Stimulated activated CD4-positive, alpha-beta T cell treated with anti-CD3 and anti-CD28 coated beads, Interleukin-15, amount 100 ng/mL, for 48 hours (primary cell): ENCODE results near the gene CNGB1.
"Not testable (repeated sequence)": the region's sequence is repeated elsewhere in the genome, so short reads cannot be mapped to it uniquely, and the experiment has no call there.

Source experiments
- DNase-seq, 2 donors: peaks; one replicate each; pipeline ENCODE4 v3.0.0-alpha.2; 2020; ENCODE audit warnings: low read depth in 2 of 2

The CNGB1 gene

DNA sequence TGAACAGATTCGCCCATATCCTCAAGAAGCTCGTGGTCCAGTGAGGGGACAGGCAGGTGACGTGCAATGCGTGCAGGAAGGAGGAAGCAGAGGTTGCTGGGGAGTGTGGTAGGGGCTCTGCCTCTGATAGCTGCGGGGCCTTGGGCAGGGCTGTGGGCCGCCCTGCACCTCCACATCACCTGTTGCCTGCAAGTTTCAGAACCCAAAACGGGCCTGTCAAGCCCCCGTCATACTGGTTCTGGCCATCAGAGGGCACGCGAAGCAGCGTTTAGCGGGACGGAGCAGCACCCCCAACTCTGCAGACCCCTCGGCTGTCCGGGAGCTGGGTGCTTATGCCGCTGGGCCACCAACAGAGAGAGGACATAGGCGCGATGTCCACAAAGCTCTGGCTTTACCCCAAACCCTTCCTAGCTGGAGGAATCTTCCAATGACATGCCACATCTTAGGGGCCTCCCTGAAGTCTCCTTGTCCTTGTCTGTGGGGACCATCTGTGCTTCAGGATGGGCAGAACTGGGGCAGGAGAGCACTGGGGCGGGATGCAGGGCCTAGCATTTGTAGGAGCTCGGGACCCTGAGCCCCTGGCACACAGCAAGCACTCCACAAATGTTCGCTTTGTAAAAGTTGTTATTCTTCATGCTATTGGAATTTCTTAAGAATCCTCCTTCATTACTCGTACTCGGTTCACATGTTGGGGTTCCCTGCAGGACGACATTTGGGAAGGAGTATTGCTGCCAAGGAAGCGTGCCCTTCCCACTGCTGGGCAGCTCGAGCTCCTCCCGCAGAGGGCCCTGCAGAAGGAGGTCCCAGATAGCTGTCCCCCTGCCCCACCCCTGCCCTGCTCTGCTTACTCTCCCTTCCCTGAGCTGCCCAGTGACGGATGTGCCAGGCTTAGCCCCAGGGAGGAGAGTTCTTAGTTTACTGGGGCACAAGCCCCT lies 64.3 kb downstream of the CNGB1 start:
- no peak for DNase-seq

DNA sequence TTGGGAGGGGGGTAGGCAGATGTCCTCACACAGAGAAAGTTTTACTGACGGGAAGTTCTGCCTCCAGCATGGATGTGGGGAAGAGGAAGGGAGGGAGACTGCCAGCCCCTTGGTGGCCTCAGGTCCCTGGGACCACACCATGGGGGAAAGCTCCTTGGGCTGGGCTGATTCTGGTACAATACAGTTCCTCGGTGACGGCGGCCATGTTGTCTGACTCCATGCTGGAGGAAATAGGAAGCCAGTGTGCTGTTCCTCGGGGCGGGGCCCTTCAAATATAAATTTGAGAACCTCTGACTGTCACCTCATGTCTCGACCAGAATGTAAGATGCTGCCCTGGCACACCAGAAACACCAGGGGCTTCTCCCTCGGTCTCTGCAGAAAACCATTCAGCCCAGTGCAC lies 66.8 kb downstream of the CNGB1 start:
- no peak for DNase-seq

DNA sequence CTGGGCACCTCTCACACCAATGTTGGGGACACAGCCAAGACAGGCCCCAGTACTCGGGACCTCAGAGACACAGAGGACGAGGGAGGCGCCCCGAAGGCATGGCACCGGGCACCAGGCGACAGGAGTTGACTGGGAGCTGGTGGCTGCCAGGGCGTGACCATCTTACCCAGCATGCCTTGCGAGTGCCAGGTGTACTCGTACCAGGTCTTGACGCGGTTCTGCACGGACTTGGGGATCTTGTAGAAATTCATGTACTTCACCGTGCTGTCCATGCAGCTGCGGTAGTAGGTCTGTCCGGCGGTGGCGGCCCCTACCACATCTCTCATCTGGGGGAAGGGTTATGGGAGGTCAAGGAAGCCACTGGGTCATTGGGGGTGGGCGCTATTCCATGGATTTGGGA lies 67.3 kb downstream of the CNGB1 start:
- no peak for DNase-seq

DNA sequence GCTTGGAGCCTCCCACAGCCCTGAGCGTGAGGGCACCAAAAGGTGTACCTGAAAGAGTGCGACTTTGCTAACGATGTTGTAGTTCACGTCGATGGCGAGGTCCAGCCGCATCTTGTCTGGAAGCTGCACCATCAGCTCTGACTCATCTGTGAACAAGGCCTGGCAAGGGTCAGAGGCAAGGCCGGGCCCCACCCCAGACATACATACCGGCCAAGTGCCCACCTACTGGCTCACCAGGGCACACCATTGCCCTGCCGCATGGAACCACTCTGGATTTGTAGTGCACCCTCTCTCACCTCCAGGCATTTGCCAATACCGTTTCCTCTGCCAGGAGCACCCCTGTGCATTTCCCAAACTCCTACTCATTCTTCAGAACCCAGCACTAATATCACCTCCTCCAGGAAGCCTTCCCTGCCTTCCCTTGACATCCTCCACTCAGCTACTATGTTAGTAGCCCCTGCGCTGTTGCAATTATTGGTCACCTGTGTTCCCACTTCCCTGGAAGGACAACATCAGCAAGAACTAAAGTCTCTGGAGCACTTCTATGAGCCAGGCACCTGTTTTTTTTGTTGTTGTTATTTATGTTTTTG lies 69.4 kb downstream of the CNGB1 start:
- DNase-seq: no peak

DNA sequence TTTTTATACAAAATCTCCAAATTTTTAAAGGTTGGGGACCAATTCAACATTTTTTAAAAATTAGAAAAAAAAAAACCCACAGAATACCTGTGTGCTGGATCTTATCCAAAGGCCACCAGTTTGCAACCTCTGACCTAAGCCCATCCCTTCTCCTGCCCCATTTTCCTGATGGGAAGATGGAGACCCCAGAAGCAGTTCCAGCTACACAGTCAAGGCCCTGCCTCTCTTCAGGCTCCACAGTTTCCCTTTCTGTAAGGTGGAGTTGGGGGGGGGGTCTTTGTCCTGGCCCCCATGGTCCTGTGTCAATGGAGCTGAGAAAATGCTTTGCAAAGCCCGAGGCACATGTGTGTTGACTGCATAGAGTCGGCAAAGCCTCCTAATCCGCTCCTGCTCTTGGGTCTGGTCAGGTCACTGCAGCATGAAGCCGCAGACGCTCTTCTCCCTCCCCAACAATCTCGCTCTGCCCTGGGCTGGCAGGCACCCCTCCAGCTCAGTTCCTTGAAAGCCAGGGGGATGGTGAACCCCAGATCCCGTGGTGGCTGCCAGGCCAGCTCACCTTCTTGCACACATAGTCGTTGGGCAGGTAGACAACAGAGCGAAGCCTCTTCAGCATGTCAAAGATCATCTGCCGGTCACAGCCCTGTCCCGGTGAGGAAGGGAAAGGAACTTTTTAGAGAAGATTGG lies 70.0 kb downstream of the CNGB1 start:
- DNase-seq: no peak

DNA sequence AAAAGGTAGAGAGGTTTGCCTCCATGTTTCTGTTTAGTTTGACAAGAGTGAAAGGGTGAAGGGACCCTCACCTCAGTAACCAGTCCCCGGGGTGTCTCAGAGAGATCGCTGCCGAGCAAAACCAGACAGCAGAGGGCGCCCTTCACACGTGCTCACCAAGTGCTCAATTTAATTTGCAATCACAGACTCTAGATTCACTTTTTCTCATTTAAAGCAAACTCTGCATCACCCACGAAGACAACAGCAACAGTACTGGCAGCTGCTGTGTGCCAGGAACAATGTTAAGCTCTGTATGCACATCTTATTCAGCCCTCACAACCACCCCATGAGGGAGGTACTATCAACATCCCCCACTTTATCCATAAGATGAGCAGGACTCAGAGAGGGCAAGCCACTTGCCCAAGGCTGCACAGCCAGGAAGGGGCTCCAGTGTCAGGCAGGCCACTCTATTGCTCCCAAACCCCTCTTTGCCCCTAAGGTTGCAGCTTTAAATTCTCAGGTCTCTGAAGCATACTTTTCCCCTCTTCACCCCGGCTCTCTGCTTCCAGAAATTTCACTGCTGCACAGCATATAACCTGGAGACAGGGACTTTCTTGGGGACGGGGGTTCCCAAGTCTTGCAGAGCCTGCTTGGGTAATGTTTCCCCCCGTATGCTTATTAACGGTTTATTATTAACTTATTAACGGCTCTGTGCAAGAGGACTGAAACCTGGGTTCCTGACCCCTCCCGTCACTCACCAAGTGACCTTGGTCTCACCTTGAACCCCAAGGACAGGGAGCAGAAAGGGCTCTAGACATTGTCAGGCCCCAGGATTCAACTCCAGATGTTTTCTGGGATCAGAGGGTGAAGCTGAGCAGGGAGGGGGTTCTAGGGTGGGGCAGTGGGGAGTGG lies 70.9 kb downstream of the CNGB1 start:
- DNase-seq: peak; percentile 47 to 57

DNA sequence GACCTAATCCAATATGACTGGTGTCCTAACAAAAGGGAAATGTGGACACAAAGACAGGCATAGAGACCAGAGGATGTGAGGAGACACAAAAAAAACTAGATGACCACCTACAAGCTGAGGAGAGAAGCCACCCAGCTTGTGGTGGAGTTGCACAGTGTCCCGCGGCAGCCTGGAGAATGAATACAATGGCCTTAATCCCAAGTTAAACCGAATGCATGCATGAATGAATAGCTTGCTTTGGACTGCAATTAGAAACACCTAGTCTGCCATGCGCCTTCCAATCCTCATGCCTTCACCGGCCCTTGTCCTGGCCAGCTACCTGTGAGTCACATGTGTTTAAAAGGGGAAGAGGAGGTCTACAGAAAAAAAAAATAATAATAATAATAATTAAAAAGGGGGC lies 72.0 kb downstream of the CNGB1 start:
- no peak for DNase-seq

DNA sequence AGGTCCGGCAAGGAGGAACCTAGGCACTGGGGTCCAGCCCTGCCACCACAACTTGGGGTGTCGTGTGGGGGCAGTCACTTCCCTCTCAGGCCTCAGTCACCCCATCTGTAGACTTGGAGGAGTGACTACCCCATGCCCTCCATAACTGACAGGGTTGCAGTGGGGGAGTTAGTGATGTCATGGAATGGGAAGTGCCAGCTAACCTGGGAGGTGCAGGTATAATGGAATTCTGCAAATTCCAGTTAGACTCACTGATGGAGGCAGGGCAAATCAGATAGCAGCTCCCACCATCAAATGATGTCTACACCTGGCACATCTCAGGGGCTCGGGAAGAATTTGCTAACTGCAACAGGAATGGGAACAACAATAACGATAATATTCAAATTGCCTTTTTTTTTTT lies 72.9 kb downstream of the CNGB1 start:
- DNase-seq: no peak

DNA sequence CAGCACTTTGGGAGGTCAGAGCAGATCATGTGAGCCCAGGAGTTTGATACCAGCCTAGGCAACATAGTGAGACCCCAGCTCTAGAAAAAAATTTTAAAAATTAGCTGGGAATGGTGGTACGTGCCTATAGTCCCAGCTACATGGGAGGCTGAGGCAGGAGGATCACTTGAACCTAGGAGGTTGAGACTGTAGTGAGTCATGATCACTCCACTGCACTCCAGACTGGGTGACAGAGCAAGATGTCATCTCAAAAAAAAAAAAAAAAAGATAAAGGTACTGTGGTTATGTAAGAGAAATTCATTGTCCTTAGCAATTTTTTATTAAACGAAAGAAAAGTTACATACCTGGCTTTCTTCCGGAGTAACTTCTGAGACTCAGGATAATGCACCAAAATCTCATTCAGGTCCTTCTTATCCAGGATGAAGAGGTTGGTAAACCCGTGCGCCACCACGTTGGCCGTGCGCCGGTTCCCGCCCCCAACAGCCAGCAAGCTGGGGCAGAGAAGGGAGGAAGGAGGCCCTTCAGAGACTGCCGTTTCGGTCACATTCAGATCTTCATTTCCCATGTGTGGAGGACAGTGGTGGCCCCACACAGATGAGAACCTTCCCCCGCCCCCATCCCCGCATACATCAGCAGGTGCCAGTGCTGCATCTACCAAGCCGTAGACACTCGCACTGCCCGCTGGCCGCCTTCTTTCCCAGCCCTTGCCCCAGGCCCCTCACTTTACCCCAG lies 73.7 kb downstream of the CNGB1 start:
- no peak for DNase-seq

DNA sequence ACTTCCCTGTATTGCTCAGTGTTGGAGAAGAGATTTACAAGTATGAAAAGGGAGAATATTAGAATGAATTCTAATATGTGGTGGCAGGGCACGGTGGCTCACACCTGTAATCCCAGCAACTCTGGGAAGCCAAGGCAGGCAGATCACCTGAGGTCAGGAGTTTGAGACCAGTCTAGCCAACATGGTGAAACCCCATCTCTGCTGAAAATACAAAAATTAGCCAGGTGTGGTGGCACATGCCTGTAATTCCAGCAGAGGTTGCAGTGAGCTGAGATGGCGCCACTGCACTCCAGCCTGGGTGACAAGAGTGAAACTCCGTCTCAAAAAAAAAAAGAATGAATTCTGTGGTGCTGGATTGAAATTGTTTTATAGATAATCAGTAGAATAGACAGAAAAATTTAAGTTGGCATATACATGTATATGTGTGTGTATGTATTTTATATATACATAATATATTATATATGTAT lies 75.8 kb downstream of the CNGB1 start:
- not testable (repeated sequence) for DNase-seq

DNA sequence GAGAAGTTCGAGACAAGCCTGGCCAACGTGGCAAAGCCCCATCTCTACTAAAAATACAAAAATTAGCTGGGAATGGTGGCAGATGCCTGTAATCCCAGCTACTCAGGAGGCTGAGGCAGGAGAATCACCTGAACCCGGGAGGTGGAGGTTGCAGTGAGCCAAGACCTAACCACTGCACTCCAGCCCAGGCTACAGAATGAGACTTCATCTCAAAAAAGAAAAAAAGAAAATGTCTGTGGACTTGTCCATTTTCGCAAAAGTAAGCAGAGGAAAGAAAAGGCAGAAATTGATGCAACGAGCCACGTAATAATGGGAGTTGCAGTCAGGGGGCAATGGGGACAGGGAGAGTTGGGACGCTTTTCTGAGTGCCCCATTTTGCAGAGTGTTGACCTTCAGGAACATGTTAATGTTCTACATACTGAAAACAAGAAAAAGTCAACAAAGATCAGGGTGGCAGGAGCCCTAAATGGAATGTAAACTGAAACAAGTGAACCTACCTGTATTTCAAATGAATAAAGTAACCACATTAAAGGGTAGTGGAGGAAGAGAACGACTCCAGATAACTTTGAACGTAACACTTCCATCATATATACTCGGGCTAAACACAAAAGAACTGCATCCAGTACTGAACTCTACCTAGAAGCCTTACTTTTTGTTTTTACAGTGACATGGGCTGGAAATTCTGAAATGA lies 76.4 kb downstream of the CNGB1 start:
- no peak for DNase-seq

DNA sequence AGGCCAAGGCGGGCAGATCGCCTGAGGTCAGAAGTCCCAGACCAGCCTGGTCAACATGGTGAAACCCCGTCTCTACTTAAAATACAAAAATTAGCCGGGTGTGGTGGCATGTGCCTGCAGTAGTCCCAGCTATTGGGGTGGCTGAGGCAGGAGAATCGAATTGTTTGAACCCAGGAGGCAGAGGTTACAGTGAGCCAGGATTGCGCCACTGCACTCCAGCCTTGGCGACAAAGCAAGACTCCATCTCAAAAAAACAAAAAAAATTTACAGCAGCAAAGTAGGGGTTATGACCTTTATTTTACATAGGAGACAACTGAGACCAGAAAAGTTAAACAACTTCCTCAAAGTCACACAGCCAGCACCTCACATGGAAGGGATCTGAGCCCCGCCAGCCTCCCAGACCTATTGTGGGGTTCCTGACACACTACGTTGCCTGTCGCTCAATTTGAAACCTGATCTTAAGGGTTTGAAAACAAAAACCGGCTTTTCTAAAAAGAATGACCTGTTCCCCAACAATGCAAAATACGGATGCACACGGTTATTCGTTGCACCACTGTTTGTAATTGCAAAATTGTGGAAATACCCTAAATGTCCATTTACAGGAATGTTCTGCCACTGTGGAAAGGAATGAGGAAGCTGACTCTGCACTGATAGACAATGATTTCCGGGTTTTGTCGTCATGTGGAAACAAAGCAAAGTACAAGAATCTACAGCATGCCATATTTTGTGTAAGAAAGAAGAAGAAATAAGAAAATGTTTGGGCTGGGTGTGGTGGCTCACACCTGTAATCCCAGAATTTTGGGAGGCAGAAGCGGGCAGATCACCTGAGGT lies 77.2 kb downstream of the CNGB1 start:
- no peak for DNase-seq

DNA sequence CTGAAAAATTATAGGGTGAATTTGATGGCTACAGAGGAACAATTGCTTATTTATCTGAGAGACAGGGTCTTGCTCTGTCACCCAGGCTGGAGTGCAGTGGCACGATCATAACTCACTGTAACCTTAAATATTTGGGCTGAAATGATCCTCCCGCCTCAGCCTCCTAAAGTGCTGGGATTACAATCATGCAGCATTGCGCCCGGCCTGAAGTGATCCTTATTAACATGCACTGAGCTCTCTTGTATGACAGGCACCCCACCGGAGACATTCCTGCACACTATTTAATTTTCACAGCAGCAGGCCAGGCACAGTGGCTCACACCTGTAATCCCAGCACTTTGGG lies 77.7 kb downstream of the CNGB1 start:
- no peak for DNase-seq

DNA sequence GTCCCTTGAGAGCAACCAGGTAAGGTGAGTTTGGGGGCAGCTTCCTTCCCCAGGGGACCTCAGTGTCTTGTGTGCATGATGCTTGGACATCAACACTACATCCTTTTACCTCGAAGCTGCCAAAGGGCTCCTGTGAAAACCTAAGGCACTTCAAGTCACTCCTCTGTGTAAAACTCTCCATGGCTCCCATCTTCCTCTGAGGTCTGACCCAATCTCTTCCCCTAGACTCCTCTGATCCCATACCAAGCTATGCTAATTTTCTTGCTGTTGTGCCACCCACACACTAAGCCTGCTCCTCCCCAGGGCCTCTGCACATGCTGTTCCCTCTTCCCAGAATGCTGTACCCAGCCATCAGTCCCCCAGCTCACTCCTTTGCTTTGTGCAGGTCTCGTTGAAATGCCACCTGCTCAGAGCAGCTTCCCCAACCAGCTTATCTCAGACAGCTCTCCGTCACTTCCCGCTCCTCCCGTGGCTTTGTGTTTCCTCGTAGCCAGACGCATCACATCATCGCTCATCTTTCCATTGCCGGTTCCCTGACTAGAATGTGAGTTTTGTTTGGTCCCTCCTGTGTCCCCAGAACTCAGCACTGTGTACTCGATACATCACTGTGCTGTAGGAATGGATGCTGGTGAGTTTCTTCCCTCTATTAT lies 78.4 kb downstream of the CNGB1 start:
- DNase-seq: no peak

DNA sequence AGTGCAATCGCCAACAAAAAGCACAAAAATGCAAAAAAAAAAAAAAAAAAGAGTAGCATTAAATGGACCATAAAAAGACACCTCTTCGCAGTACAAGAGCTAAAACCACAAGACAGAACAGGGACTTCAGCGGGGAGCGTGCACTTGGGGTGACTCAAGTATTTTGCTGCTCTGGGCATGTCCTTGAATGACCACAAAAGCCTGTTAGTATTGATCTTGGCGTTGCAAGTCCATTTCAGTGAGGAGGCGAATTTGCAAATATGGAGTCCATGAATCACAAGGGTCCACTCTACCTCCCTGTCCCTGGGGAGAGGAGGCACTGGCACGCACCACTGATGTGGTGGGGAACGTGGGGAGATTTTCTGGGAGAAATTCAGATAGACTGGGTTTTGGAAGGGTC lies 78.9 kb downstream of the CNGB1 start:
- DNase-seq: no peak

DNA sequence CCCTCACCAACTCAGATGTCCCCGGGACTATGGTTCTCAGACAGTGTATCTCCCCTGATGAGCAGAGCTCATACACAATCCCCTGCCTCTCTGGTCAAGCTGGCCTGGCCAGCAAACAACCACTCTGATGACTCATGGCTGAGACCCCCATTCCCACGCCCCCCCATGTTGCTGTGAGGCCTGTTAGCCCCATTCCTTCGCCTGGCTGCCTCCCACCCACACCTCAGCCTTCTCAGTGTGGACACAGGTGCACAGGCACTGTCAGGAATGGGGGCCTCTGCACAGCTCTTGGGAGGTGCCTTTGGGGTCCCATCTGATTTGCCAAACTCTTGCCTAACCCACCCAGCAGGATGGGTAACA lies 80.2 kb downstream of the CNGB1 start:
- no peak for DNase-seq

DNA sequence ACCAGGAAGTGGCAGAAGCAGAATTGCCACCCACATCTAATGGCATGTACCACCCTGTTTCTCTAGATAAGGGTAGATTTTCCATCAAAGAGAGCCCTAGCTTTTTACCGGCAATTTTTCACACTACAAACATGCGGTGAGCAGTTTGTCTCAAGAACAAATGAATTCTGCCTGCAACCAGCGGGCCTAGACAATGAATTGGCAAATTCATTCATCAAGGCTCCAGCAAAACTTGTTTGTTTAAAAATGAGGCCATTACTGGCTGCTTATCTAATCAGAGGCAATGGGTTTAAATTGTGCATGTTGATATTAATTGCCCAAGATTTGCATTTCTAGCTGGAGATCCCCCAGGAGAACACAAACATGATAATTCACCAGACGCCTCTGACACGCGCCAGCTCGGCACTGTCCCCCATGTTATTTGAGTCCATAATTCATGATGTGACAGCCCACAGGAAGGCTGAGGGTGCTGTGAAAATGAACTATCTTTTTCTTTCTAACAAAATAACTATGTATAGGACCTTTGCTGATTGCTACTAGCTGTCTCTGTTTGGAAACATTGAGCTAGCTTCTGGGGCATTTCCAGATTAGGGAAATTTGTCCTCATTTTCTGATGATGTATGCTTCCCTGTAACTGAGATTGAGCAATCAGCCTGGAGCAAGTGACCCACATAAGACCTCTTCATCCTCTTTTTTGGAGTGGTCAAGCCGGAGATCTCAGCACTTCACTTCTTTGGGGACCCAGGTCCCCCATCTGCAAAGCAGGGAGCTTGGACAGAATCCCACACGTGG lies 80.8 kb downstream of the CNGB1 start:
- DNase-seq: no peak

DNA sequence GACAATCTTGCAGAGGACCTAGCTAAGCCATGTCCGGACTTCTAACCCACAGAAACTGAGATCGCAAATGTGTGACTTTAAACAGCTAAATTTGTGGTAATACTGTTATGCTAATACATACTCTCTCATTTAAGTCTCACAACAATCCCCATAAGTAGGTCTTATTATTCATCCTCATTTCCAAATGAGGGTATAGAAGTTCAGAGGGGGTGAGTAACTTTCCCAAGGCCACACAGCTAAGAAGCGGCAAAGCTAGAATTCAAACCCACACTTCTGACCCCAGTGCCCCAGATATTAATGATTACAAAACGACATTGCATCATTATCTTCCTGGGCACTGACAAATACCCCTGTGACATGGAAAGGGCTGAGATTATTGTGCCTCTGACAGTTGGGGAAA lies 81.4 kb downstream of the CNGB1 start:
- no peak for DNase-seq
